Inferior parietal cortex (tissue), 1 donor: Measurements from ENCODE around the gene METTL3.

ENCODE experiments used
- DNase-seq: peaks from one replicate; pipeline ENCODE4 v3.0.0-alpha.2; 2016; ENCODE audit errors: extremely low spot score

The METTL3 gene

GRCh38 chr14:21526672-21527317 lies 15.7 kb upstream of the METTL3 start:
- DNase-seq, result no peak

- DNase-seq, result no peak
These were observed 15.0 kb upstream of the METTL3 start, which contains the start of gene SALL2 for GRCh38 chr14:21525962-21526671. Gene SALL2, minus strand, starts transcription at chr14:21526346. Its CDS starts 219 bp downstream, at chr14:21526127.

GRCh38 chr14:21525571-21525961 lies 14.4 kb upstream of the METTL3 start:
- no peak for DNase-seq

GRCh38 chr14:21524575-21525490 lies 13.7 kb upstream of the METTL3 start:
- no peak for DNase-seq

GRCh38 chr14:21523203-21523602 lies 12.1 kb upstream of the METTL3 start:
- DNase-seq, result no peak

GRCh38 chr14:21521501-21521900 lies 10.4 kb upstream of the METTL3 start:
- DNase-seq, result no peak

- DNase-seq, result no peak
These were observed 9.6 kb upstream of the METTL3 start for GRCh38 chr14:21520767-21521166.

- no peak for DNase-seq
These were observed 7.6 kb upstream of the METTL3 start for GRCh38 chr14:21518725-21519124.

- no peak for DNase-seq
These were observed 3.2 kb upstream of the METTL3 start for GRCh38 chr14:21514341-21514740.

- no peak for DNase-seq
These were observed 1.6 kb downstream of the METTL3 start for GRCh38 chr14:21509432-21510143.

GRCh38 chr14:21506557-21506956 lies 4.6 kb downstream of the METTL3 start:
- DNase-seq, result no peak

- no peak for DNase-seq
These were observed 6.1 kb downstream of the METTL3 start for GRCh38 chr14:21505012-21505553.

GRCh38 chr14:21503376-21503775 lies 7.8 kb downstream of the METTL3 start:
- DNase-seq, result no peak

GRCh38 chr14:21501568-21501967 lies 9.6 kb downstream of the METTL3 start:
- no peak for DNase-seq

GRCh38 chr14:21498540-21499526 lies 12.3 kb downstream of the METTL3 start:
- DNase-seq, result peak; percentile 62

- no peak for DNase-seq
These were observed 14.7 kb downstream of the METTL3 start for GRCh38 chr14:21496453-21496852.

- DNase-seq, result no peak
These were observed 16.0 kb downstream of the METTL3 start for GRCh38 chr14:21494902-21495762.

- no peak for DNase-seq
These were observed 24.5 kb downstream of the METTL3 start for GRCh38 chr14:21486640-21487087.
